IMR-90 (cell line): ENCODE data around the gene USP53.

Source experiments
- BHLHE40 ChIP-seq: fragments of 150-350 bp; IDR thresholded peaks from 2 replicates; pipeline ENCODE4 v1.6.1; 2016; ENCODE audit warnings: mild to moderate bottlenecking, low read depth, low read length
- CEBPB ChIP-seq: IDR thresholded peaks from 2 replicates; pipeline ENCODE4 v1.6.1; 2012; ENCODE audit warnings: low read depth, low read length, improper control_type of control experiment
- MXI1 ChIP-seq: IDR thresholded peaks from 2 replicates; pipeline ENCODE4 v1.6.1; 2012; ENCODE audit warnings: low read depth, mild to moderate bottlenecking, low read length, moderate library complexity, borderline replicate concordance
- POLR2A ChIP-seq: IDR thresholded peaks from 2 replicates; pipeline ENCODE4 v1.6.1; 2012; ENCODE audit warnings: mild to moderate bottlenecking, low read depth, low read length
- RAD21 ChIP-seq: IDR thresholded peaks from 2 replicates; pipeline ENCODE4 v1.6.1; 2012; ENCODE audit warnings: low read length, improper control_type of control experiment
- SMC3 ChIP-seq: fragments of 150-350 bp; IDR thresholded peaks from 2 replicates; pipeline ENCODE4 v1.6.1; 2016; ENCODE audit warnings: low read depth, mild to moderate bottlenecking, antibody characterized with exemption, low read length, moderate library complexity
- TF ChIP-seq, protein P1 (sequence below): conservative IDR thresholded peaks from 2 replicates; pipeline ENCODE4 v1.5.1; 2012; ENCODE audit warnings: mild to moderate bottlenecking, low read depth, low read length, improper control_type of control experiment
- TF ChIP-seq, protein P2 (sequence below): fragments of 150-350 bp; IDR thresholded peaks from 2 replicates; pipeline ENCODE4 v1.6.1; 2016; ENCODE audit warnings: low read depth, mild to moderate bottlenecking, low read length, moderate library complexity, borderline replicate concordance
- TF ChIP-seq, protein P3 (sequence below): fragments of 150-350 bp; IDR thresholded peaks from 2 replicates; pipeline ENCODE4 v1.6.1; 2017; ENCODE audit warnings: mild to moderate bottlenecking, antibody characterized with exemption, low read length, low read depth

DNA sequence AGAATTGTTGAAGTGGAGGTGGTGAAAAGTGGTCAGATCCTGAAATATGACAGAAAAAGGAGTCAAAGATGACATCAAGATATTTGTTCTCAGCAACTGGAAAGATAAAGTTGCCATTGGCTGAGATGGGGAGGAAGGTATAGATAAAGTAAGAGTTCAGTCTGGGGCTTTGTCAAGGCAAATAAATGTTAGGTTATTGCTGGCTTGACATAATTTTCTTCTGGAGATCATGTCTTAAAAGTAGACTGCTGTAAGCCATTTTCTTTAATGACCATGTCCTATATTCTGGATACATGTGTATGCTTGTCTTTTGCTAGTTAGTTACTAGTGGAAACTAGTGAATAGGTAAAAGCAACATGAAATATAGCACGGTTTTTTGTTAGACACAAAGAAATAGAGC lies 5.6 kb downstream of the USP53 start:
- TF ChIP-seq, protein P1, sequence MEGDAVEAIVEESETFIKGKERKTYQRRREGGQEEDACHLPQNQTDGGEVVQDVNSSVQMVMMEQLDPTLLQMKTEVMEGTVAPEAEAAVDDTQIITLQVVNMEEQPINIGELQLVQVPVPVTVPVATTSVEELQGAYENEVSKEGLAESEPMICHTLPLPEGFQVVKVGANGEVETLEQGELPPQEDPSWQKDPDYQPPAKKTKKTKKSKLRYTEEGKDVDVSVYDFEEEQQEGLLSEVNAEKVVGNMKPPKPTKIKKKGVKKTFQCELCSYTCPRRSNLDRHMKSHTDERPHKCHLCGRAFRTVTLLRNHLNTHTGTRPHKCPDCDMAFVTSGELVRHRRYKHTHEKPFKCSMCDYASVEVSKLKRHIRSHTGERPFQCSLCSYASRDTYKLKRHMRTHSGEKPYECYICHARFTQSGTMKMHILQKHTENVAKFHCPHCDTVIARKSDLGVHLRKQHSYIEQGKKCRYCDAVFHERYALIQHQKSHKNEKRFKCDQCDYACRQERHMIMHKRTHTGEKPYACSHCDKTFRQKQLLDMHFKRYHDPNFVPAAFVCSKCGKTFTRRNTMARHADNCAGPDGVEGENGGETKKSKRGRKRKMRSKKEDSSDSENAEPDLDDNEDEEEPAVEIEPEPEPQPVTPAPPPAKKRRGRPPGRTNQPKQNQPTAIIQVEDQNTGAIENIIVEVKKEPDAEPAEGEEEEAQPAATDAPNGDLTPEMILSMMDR = no peak
- TF ChIP-seq MXI1 (no peak), SMC3 (no peak), POLR2A (no peak), RAD21 (no peak), CEBPB (no peak), BHLHE40 (no peak)
- TF ChIP-seq, protein P2, sequence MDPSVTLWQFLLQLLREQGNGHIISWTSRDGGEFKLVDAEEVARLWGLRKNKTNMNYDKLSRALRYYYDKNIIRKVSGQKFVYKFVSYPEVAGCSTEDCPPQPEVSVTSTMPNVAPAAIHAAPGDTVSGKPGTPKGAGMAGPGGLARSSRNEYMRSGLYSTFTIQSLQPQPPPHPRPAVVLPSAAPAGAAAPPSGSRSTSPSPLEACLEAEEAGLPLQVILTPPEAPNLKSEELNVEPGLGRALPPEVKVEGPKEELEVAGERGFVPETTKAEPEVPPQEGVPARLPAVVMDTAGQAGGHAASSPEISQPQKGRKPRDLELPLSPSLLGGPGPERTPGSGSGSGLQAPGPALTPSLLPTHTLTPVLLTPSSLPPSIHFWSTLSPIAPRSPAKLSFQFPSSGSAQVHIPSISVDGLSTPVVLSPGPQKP = no peak
- TF ChIP-seq, protein P3, sequence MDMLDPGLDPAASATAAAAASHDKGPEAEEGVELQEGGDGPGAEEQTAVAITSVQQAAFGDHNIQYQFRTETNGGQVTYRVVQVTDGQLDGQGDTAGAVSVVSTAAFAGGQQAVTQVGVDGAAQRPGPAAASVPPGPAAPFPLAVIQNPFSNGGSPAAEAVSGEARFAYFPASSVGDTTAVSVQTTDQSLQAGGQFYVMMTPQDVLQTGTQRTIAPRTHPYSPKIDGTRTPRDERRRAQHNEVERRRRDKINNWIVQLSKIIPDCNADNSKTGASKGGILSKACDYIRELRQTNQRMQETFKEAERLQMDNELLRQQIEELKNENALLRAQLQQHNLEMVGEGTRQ = no peak
